OCI-LY3 (cell line): Measurements from ENCODE around the gene C19orf12.

Experiments used
- H2AFZ ChIP-seq: fragments of 200-600, 300-600 bp; shearing (Covaris generic); 2 replicates; pipeline ENCODE4 v1.6.0; 2014; ENCODE audit warnings: antibody characterized with exemption, low read depth, low read length
- H3K27ac ChIP-seq: fragments of 200-600, 300-600 bp; sonication (generic); 2 replicates; pipeline ENCODE4 v1.5.1; 2014; ENCODE audit warnings: mild to moderate bottlenecking, low read length, moderate library complexity, mixed read lengths
- H3K27me3 ChIP-seq: fragments of 200-600, 300-600 bp; sonication (generic); 2 replicates; pipeline ENCODE4 v1.6.1; 2014; ENCODE audit warnings: low read depth, low read length, mixed read lengths
- H3K36me3 ChIP-seq: fragments of 200-600, 300-600 bp; sonication (generic); replicated peaks from 2 replicates; pipeline ENCODE3; 2014; ENCODE audit warnings: low read depth, low read length, mixed read lengths
- H3K4me1 ChIP-seq: fragments of 300-600, 200-600 bp; sonication (generic); 2 replicates; pipeline ENCODE4 v1.6.1; 2014; ENCODE audit warnings: low read length, mixed read lengths
- H3K4me2 ChIP-seq: fragments of 200-600, 300-600 bp; sonication (generic); 2 replicates; pipeline ENCODE4 v1.6.1; 2014; ENCODE audit warnings: low read length, mixed read lengths
- H3K4me3 ChIP-seq: fragments of 300-600, 200-600 bp; sonication (generic); 2 replicates; pipeline ENCODE4 v1.5.1; 2014; ENCODE audit warnings: antibody characterized with exemption, mild to moderate bottlenecking, low read length, moderate library complexity
- H3K79me2 ChIP-seq: fragments of 300-600, 200-600 bp; shearing (Covaris generic); 2 replicates; pipeline ENCODE4 v1.6.1; 2014; ENCODE audit warnings: mild to moderate bottlenecking, low read length, mixed read lengths
- H3K9ac ChIP-seq: fragments of 300-600, 200-600 bp; shearing (Covaris generic); 2 replicates; pipeline ENCODE4 v1.6.0; 2014; ENCODE audit warnings: mild to moderate bottlenecking, low read length, moderate library complexity
- H3K9me3 ChIP-seq: fragments of 200-600, 300-600 bp; shearing (Covaris generic); 2 replicates; pipeline ENCODE4 v1.6.1; 2014; ENCODE audit warnings: low read length, mixed read lengths; ENCODE audit not compliant: insufficient read depth
- H4K20me1 ChIP-seq: fragments of 200-600, 300-600 bp; sonication (generic); 2 replicates; pipeline ENCODE4 v1.6.1; 2016; ENCODE audit warnings: low read length, mixed read lengths; ENCODE audit not compliant: insufficient read depth
- EZH2phosphoT487 ChIP-seq: fragments of 200-600 bp; shearing (Covaris generic); IDR thresholded peaks from 2 replicates; pipeline ENCODE4 v1.6.1; 2018; ENCODE audit warnings: antibody characterized with exemption, mixed run types, low read depth
- TF ChIP-seq, protein P1 (sequence below): fragments of 200-600, 300-600 bp; sonication (generic); IDR thresholded peaks from 2 replicates; pipeline ENCODE4 v1.5.1; 2014; ENCODE audit warnings: antibody characterized with exemption, low read length, low read depth

The C19orf12 gene

DNA sequence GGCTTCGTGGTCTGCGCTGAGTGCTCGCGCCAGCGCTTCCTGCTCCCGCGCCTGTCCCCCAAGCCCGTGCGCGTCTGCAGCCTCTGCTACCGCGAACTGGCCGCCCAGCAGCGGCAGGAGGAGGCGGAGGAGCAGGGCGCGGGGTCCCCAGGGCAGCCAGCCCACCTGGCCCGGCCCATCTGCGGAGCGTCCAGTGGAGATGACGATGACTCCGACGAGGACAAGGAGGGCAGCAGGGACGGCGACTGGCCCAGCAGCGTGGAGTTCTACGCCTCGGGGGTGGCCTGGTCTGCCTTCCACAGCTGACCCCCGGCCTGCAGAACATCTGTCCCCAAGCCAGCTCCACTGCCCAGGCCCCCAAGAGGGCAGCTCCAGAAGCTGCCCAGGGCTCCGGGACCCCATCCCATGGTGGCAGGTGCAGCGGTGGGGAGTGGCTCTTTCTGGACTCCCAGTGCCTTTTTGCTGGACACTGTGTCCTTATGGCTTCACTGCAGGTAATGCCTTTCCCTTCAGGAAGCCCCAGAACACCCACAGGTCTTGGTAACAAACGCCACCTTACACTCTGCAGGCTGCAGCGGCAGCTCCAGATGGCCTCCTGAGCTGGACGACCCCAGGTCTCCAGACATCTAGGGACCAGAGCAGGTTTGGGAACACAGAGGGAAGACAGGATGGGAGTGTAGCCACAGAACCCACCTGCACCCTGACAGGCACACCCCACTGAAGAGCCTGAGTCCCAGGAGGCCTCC, 40.5 kb downstream of the C19orf12 start:
- no peaks in the 10 kb centered on the region for H3K36me3 ChIP-seq

DNA sequence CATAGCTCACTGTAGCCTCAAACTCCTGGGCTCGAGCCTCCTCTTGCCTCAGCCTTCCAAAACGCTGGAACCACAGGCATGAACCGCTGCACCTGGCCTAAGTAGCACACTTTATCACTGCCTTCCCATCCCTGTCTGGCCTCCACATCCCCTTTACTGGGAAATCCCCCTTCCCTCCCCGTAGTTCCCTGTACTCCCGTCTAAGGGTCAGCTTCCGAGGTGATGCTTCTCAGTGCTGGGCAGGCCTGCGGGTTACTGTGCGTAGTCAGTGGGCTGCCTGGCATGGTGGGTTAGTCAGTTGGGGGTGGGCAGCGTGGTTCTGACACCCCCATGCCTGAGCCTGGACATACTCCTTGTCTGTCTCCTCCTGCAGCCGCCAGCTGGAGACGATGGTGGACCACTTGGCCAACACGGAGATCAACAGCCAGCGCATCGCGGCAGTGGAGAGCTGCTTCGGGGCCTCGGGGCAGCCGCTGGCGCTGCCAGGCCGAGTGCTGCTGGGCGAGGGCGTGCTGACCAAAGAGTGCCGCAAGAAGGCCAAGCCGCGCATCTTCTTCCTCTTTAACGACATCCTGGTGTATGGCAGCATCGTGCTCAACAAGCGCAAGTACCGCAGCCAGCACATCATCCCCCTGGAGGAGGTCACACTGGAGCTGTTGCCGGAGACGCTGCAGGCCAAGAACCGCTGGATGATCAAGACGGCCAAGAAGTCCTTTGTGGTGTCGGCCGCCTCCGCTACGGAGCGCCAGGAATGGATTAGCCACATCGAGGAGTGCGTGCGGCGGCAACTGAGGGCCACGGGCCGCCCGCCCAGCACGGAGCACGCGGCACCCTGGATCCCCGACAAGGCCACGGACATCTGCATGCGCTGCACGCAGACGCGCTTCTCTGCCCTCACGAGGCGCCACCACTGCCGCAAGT, 41.4 kb downstream of the C19orf12 start:
- H3K9ac ChIP-seq: no peak overlapping the region
- no peaks in the 10 kb centered on the region for H3K36me3 ChIP-seq
- H3K27me3 ChIP-seq: no peaks in the 10 kb centered on the region
- no peak overlapping the region for H3K27ac ChIP-seq
- TF ChIP-seq EZH2phosphoT487: no peak
- TF ChIP-seq, protein P1, sequence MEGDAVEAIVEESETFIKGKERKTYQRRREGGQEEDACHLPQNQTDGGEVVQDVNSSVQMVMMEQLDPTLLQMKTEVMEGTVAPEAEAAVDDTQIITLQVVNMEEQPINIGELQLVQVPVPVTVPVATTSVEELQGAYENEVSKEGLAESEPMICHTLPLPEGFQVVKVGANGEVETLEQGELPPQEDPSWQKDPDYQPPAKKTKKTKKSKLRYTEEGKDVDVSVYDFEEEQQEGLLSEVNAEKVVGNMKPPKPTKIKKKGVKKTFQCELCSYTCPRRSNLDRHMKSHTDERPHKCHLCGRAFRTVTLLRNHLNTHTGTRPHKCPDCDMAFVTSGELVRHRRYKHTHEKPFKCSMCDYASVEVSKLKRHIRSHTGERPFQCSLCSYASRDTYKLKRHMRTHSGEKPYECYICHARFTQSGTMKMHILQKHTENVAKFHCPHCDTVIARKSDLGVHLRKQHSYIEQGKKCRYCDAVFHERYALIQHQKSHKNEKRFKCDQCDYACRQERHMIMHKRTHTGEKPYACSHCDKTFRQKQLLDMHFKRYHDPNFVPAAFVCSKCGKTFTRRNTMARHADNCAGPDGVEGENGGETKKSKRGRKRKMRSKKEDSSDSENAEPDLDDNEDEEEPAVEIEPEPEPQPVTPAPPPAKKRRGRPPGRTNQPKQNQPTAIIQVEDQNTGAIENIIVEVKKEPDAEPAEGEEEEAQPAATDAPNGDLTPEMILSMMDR: no peak
- no peaks in the 10 kb centered on the region for H3K9me3 ChIP-seq
- no peak overlapping the region for H3K4me3 ChIP-seq
- H3K4me1 ChIP-seq: peaks cover 9% of the 10 kb centered on the region
- no peaks in the 10 kb centered on the region for H3K79me2 ChIP-seq
- no peak overlapping the region for H3K4me2 ChIP-seq
- no peaks in the 10 kb centered on the region for H4K20me1 ChIP-seq
- H2AFZ ChIP-seq: no peak overlapping the region

More for the DNA sequence above, 40.5 kb downstream of the C19orf12 start:
- Histone ChIP-seq H3K27me3 (no peaks in the 10 kb centered on the region), H3K79me2 (no peaks in the 10 kb centered on the region), H2AFZ (no peak overlapping the region), H3K9ac (no peak overlapping the region), H3K4me2 (no peak overlapping the region), H3K4me3 (no peak overlapping the region), H4K20me1 (no peaks in the 10 kb centered on the region), H3K9me3 (no peaks in the 10 kb centered on the region), H3K27ac (no peak overlapping the region), H3K4me1 (peaks cover 9% of the 10 kb centered on the region)
- TF ChIP-seq, protein P1: no peak

DNA sequence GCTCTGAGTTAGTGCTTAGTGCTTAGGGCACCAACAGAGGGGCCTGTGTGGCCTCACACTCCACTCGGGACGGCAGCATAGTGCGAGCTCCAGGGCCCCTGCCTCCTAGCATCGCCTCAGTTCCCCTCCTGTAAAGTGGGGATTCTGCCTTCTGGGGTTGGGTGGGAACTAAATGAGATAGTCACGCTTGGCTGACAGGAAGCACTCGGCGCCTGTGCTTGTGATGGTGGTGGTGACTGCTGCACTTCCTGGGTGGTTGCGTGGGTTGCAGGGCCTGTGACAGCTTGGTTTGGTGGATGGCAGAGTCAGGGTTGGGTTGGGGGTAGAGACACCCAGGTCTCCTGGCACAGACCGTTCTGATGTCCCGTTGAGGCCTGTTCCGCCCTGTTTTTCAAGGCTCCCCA, 42.1 kb downstream of the C19orf12 start:
- no peaks in the 10 kb centered on the region for H3K9me3 ChIP-seq
- H3K27me3 ChIP-seq: no peaks in the 10 kb centered on the region
- H3K4me1 ChIP-seq: peaks cover 9% of the 10 kb centered on the region
- H3K4me3 ChIP-seq: no peak overlapping the region
- H4K20me1 ChIP-seq: no peaks in the 10 kb centered on the region
- H3K9ac ChIP-seq: no peak overlapping the region
- TF ChIP-seq, protein P1: no peak
- no peak for TF ChIP-seq EZH2phosphoT487
- no peaks in the 10 kb centered on the region for H3K36me3 ChIP-seq
- H3K79me2 ChIP-seq: no peaks in the 10 kb centered on the region
- no peak overlapping the region for H2AFZ ChIP-seq
- no peak overlapping the region for H3K4me2 ChIP-seq
- H3K27ac ChIP-seq: no peak overlapping the region

DNA sequence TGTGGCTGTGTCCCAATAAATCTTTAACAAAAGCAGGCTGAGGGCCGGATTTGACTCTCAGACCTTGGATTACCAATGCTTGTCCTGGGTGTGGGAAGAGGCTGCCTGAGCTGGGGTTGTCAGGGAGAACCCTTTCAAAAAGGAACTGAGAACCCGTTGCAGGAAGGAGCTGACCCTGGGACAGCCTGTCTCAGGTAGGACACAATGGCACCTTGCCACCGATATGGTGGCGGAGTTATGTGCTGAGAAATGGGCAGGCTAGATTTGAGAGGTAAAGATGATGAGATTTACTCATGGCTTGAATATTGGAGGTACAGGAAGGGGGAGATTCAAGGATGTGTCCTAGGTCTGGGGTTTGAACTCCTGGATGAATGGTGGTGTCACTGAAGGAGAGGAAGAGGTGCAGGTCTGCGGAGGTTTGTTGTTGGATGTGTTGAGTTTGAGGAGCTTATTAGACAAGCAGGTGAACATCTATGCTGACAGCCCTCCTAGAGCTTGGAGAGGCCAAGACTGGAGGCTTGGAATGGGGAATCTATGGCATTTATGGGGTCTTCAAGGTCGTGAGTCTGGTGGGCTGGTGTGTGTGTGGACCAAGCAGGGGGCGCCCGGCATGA, 42.6 kb downstream of the C19orf12 start:
- Histone ChIP-seq H3K79me2 (no peaks in the 10 kb centered on the region), H3K27me3 (no peaks in the 10 kb centered on the region), H3K4me3 (no peak overlapping the region), H3K4me1 (peaks cover 9% of the 10 kb centered on the region), H3K9me3 (no peaks in the 10 kb centered on the region), H3K4me2 (no peak overlapping the region), H3K9ac (no peak overlapping the region), H2AFZ (no peak overlapping the region), H3K36me3 (no peaks in the 10 kb centered on the region), H3K27ac (no peak overlapping the region), H4K20me1 (no peaks in the 10 kb centered on the region)
- no peak for TF ChIP-seq EZH2phosphoT487
- TF ChIP-seq, protein P1: no peak
